Left ventricle myocardium superior (tissue), 1 donor: ENCODE measurements around the gene ARHGAP19. TPM values are rescaled to one million over a fixed set of nuclear protein-coding genes. Genes with fewer than 3 reads are reported as not detected.

Source experiments
- ATAC-seq: fragments of 200-7000 bp; cut with Tn5 transposase; one replicate; pipeline ENCODE4 v1.9.1; 2020; ENCODE audit warnings: mild to moderate bottlenecking, moderate library complexity
- DNase-seq: peaks from one replicate; pipeline ENCODE4 v3.0.0-alpha.2; 2020
- intact Hi-C: fragments of 100-400 bp; cut with micrococcal nuclease; formaldehyde crosslinking; loops from one replicate; pipeline ENCODE4 v1.11.0; 2022
- total RNA-seq: library from RNA; stranded (reverse); fragmentation: NEBNext Ultra II Directional; extraction: Animal tissue kit (Norgen Biotek cat#: 25700); gene quantifications from one replicate; pipeline ENCODE4 v1.2.1, GENCODE V29; 2021
- donor health status: DM: no; HTN: yes; CAD: no; lungs with severe emphysema.

ARHGAP19 gene
- total RNA-seq, 1 donor from 2014 or later, result 3.3 TPM

DNA sequence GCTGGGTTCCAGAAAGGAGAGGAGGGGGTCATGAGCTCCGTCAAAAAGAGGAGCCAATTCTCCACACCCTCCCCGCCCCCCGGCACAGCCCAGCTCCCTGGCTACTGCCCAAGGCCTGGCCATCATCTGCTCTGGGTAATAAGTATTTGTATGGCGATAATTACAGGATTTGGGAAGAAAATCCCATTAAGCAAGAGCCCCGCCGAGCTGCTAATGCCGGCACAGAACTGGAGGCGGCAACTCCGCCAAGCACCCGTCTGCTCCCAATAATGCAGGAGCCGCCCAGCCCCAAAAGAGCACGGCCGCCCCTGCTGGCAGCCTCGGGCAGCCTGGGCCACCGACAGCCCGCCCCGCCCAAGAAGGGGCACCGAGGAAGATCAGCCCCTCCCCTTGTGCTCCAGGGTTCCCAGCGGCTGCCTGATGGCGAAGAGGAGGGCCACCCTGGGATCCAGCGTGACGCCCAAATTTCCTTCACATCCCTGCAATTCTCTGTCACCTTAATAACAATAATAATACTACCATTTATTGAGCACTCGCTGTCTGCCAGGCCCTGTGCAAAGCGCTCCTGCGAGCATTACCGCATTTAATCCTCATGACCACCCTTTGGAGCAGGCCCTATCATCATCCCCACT is 112.6 kb downstream of the ARHGAP19 start:
- DNase-seq, result peak; percentile 51
- intact Hi-C loops, result no loop called here
- peak; percentile 75 for ATAC-seq

DNA sequence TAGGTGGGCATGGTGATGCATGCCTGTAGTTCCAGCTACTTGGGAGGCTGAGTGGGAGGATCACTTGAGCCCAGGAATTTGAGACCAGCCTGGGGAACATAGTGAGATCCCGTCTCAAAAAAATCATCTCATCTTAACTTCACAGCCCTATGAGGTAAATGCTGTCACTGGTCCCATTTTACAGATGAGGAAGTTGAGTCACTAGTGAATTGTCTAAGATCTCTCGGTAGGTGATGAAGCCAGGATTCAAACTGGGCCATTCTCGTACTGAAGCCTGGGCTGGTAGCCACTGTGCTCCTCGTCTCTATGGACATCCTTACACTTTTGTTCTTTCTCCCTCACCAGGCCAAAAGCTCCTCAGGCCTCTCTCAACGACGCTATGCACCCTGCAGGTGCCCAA is 113.1 kb downstream of the ARHGAP19 start:
- ATAC-seq (no peak), DNase-seq (no peak)
- intact Hi-C loops, result no loop called here

- intact Hi-C loops, result no loop called here
- no peak for ATAC-seq
- no peak for DNase-seq
Observed at GRCh38 chr10:97178074-97178473, 114.4 kb downstream of the ARHGAP19 start.

- intact Hi-C loops, result no loop called here
- DNase-seq (no peak), ATAC-seq (no peak)
Observed at GRCh38 chr10:97176226-97176625, 116.2 kb downstream of the ARHGAP19 start.

DNA sequence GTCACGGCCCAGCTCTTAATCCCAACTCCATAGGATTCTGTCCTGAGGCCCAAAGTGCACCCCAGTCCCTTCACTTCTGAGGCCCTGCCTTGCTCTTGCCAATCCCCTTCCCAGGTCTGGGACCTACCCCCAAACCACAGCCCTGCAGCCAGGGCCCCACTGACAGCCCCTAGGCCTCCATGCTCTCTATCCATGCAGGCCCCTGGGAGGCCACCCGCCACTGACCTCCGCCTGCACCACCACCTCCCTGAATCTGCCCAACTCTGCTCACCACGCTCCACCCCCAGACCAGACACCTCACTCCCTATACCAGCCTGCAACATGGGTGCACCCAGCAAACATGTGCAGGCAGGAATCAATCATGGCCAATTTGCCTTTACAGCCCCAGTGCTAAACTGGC is 116.9 kb downstream of the ARHGAP19 start:
- intact Hi-C loops, result no loop called here
- DNase-seq (no peak), ATAC-seq (no peak)

DNA sequence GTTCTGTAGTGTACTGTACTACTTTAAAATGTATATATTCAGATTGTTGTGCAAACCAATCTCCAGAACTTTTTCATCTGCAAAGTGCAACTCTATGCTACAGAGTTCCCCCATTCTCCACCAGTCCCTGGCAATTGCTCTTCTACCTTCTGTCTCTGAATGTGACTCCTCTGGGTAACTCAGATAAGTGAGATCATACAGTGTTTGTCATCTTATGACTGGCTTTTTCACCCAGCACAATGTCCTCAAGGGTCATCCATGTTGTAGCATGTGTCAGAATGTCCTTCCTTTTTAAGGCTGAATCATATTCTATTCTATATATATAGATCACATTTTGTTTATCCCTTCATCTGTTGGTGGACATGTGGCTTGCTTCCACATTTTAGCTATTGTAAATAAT is 117.5 kb downstream of the ARHGAP19 start:
- ATAC-seq, result no peak
- intact Hi-C loops, result no loop called here

GRCh38 chr10:97174276-97174775 is 118.1 kb downstream of the ARHGAP19 start:
- intact Hi-C loops, result no loop called here
- no peak for DNase-seq
- ATAC-seq, result no peak

More for the DNA sequence above, 117.5 kb downstream of the ARHGAP19 start:
- no peak for DNase-seq

GRCh38 chr10:97173036-97173435 is 119.4 kb downstream of the ARHGAP19 start:
- no peak for ATAC-seq
- intact Hi-C loops, result no loop called here
- no peak for DNase-seq

Other genes with a start within 250 kb of the ARHGAP19 start
- 0.17 TPM for gene SLIT1, start 106.7 kb downstream of the ARHGAP19 start, total RNA-seq
- gene FRAT1, start 26.6 kb upstream of the ARHGAP19 start, total RNA-seq, result 6.8 TPM
- gene FRAT2, start 42.1 kb upstream of the ARHGAP19 start, total RNA-seq, result 9.0 TPM
- gene RRP12, start 108.7 kb upstream of the ARHGAP19 start, total RNA-seq, result 11.6 TPM
- gene PGAM1, start 133.6 kb upstream of the ARHGAP19 start, total RNA-seq, result 234 TPM
- gene EXOSC1, start 153.4 kb upstream of the ARHGAP19 start, total RNA-seq, result 14.7 TPM
- gene ZDHHC16, start 153.5 kb upstream of the ARHGAP19 start, total RNA-seq, result 22.2 TPM
- 38.4 TPM for gene MMS19, start 205.8 kb upstream of the ARHGAP19 start, total RNA-seq
- 28.1 TPM for gene UBTD1, start 206.3 kb upstream of the ARHGAP19 start, total RNA-seq